GM12801 (cell line): ENCODE results near the gene SUPT5H.

Experiments
- CTCF ChIP-seq: IDR thresholded peaks from one replicate; pipeline ENCODE4 v1.5.1; 2011; ENCODE audit warnings: control low read depth; ENCODE audit not compliant: insufficient read length; ENCODE audit errors: extremely low read depth

Gene SUPT5H

GRCh38 chr19:39465956-39466747 is 20.8 kb downstream of the SUPT5H start:
- no peak for TF ChIP-seq CTCF

- TF ChIP-seq CTCF: no peak
These were observed 22.6 kb downstream of the SUPT5H start for GRCh38 chr19:39467941-39468340.

GRCh38 chr19:39469036-39469435 is 23.7 kb downstream of the SUPT5H start:
- no peak for TF ChIP-seq CTCF

- no peak for TF ChIP-seq CTCF
These were observed 24.2 kb downstream of the SUPT5H start for GRCh38 chr19:39469567-39469966.

- no peak for TF ChIP-seq CTCF
These were observed 25.4 kb downstream of the SUPT5H start for GRCh38 chr19:39470724-39471339.

- TF ChIP-seq CTCF: no peak
These were observed 26.6 kb downstream of the SUPT5H start for GRCh38 chr19:39471756-39472536.

GRCh38 chr19:39472746-39473442 is 27.5 kb downstream of the SUPT5H start:
- no peak for TF ChIP-seq CTCF
